AG09319 (cell line): Measurements from ENCODE around the gene TTC27.
"Not testable (repeated sequence)": the region's sequence is repeated elsewhere in the genome, so short reads cannot be mapped to it uniquely, and the experiment has no call there.

Source experiments
- DNase-seq: peaks from one replicate; pipeline ENCODE4 v3.0.0-alpha.2; 2010; ENCODE audit warnings: low read depth; ENCODE audit errors: extremely low read depth
- TF ChIP-seq, protein P1 (sequence below): IDR thresholded peaks from 2 replicates; pipeline ENCODE4 v1.5.1; 2011; ENCODE audit warnings: low read depth, mild to moderate bottlenecking, inconsistent platforms, low read length, moderate library complexity

TTC27 gene

DNA sequence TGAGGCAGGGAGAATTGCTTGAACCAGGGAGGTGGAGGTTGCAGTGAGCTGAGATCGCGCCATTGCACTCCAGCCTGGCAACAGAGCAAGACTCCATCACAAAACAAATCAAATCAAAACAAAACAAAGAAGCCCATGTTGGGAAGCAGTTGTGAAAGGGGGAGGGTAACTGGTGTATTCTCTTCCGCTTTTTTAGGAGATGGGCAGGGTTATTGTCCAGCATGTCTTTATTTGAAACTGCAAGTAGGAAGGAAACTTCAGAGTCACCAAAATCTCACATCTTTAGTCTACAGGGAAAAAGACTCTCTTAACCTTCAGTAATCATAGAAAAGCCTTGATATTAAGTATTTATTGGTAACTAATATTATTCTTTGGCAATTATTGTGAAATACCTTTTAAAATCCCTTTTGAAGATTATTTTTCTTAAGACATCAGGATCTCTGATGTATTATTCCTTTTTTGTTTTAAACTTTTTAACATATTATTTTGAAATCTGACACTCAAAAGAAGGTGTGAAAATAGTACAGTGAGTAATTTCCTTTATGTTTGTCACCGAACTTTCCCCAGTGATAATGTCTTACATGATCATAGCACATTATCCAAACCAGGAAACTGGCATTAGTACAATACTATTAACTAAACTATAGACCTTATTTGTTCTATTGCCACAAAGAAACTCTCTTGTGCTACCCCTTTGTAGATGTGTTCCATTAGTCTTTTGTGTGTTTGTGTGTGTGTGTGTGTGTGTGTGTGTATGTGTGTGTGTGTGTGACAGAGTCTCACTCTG is 234.6 kb downstream of the TTC27 start:
- TF ChIP-seq, protein P1, sequence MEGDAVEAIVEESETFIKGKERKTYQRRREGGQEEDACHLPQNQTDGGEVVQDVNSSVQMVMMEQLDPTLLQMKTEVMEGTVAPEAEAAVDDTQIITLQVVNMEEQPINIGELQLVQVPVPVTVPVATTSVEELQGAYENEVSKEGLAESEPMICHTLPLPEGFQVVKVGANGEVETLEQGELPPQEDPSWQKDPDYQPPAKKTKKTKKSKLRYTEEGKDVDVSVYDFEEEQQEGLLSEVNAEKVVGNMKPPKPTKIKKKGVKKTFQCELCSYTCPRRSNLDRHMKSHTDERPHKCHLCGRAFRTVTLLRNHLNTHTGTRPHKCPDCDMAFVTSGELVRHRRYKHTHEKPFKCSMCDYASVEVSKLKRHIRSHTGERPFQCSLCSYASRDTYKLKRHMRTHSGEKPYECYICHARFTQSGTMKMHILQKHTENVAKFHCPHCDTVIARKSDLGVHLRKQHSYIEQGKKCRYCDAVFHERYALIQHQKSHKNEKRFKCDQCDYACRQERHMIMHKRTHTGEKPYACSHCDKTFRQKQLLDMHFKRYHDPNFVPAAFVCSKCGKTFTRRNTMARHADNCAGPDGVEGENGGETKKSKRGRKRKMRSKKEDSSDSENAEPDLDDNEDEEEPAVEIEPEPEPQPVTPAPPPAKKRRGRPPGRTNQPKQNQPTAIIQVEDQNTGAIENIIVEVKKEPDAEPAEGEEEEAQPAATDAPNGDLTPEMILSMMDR, result no peak
- no peak for DNase-seq

DNA sequence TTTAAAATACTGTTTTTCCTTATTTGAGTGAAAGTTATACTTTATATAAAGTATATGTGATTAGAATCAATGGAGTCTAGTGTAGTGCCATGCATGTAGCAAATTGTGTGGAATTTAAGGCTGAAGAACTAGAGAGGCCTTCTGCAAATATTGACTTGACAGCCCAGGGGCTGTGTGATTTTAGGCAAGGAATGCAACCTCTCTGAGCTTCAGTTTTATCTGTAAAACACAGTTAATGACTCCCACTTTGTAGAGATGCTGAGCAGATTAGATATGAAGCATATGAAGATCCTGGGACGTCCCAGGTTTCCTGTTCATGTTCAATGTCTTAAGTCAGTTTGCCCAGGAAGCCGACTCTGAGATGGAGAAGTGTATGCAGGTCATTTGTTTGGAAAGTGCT is 235.5 kb downstream of the TTC27 start:
- TF ChIP-seq, protein P1, result no peak

DNA sequence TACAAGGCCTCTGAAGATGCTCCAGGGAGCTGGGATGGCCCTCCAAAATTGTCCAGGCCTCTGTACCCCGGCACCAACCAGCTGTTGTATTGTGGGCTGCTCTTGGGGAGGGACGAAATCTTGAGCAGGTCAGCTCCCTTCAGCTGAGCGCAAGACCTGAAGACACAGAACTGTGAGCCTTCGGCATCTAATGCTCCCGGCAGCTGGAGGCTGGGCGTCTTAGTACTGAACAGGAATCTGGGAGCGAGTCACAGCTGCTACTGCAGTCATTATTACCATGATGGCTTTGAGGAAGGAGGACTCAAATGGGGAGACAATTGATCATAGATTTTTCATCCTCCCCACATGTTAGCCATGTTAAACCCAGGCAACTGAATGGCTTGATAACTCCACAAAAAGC is 236.0 kb downstream of the TTC27 start:
- TF ChIP-seq, protein P1, result no peak
- DNase-seq, result no peak

More for the DNA sequence above, 235.5 kb downstream of the TTC27 start:
- DNase-seq, result no peak

DNA sequence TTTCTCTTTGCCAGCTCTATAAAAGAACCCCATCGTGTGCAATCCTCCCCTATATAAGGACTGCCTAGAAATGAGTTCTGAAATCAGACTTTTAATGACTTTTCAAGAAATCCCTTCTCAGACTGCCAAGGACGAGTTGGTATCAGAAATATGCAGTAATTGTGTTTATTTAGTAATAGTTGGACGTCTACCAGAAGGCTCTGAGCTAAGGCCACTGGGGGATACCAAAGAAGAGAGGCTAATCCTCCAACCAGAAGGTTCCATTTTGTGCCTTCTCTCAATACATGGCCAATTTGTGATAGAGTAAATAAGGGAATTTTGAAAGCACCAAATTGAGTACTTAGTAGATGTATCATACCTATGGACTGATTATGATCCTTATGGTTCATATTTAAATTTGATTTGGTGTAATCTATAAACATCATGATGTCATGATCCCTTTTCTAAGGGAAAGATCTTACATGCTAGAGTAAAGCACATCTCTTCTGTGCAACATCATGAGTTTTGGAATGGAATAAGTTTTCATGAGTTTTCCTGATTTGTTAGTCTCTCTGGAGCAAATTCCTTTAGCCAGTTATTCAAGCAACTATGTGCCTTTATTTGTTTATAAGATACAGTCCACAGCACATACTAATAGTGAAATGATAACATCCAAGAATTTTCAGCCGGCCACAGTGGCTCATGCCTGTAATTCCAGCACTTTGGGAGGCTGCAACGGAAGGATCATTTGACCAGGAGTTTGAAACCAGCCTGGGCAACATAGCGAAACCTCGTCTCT is 236.7 kb downstream of the TTC27 start:
- DNase-seq, result peak; percentile 86
- TF ChIP-seq, protein P1, result no peak

DNA sequence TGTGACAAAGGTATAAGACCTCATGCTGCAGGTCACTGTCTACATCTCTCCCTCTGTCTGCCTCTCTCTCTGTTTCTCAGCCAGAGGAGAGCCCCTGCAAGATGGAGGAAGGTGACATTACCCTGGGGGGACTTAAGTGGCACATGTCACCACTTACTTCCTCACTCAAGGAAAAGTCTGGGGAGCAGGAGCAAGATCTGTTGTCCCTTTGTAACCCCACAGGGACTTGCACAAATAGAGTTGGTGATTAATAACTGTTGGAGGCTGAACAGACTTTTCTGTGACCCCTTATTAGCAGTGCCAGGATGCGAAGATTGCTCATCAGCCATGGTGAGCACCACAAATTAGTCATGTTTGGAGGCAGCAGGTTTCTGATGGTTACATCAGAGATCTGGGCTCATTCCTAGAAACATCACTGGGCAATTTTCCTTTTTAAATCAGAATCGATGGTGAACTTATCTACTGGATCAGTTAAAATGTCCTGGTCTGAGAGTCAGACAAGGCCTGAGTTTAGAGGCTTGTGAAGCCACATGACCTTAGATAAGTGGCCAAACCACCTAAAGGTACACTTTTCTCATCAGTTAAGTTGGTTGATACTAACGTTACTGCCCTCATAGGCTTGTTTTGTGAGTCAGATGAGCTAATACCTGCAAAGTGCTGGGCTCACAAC is 237.7 kb downstream of the TTC27 start:
- peak; percentile 86 for DNase-seq
- TF ChIP-seq, protein P1, result no peak

DNA sequence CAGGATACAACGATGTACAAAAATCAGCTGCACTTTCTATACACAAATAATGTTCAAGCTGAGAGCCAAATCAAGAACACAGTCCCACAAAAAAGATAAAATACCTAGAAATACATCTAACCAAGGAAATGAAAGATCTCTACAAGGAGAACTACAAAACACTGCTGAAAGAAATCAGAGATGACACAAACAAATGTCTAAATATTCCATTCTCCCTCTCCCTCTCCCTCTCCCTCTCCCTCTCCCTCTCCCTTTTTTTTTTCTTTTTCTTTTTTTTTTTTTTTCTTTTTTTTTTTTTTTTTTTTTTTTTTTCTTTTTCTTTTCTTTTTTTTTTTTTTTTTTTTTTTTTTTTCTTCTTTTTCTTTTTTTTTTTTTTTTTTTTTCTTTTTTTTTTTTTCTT is 238.6 kb downstream of the TTC27 start:
- DNase-seq, result not testable (repeated sequence)
